Jurkat, Clone E6-1 (cell line): ENCODE data around the gene ANKRD39.
A peak's percentile ranks its signal among the peaks of the same experiment; 100 is the strongest.

ENCODE experiments used
- DNase-seq: peaks from one replicate; pipeline ENCODE4 v3.0.0-alpha.2; 2011; ENCODE audit warnings: low read depth, low spot score
- H3K4me3 ChIP-seq: 2 replicates; pipeline ENCODE4 v1.5.1; 2011; ENCODE audit warnings: mild to moderate bottlenecking, low read length, control low read depth, moderate library complexity

The ANKRD39 gene

GRCh38 chr2:96801005-96801785 lies 56.6 kb downstream of the ANKRD39 start:
- peak; percentile 44 for DNase-seq
- H3K4me3 ChIP-seq, result peak overlapping the region; percentile 31

GRCh38 chr2:96800061-96801004 lies 57.5 kb downstream of the ANKRD39 start:
- DNase-seq, result no peak
- peak overlapping the region; percentile 31 for H3K4me3 ChIP-seq

GRCh38 chr2:96799623-96799935 lies 58.2 kb downstream of the ANKRD39 start:
- no peak for DNase-seq
- no peak overlapping the region for H3K4me3 ChIP-seq

GRCh38 chr2:96798733-96799622 lies 58.8 kb downstream of the ANKRD39 start:
- DNase-seq, result no peak
- H3K4me3 ChIP-seq, result no peak overlapping the region
